Measurements from ENCODE around the gene ZCCHC2.

The ZCCHC2 gene

GRCh38 chr18:62522504-62523254 lies at the start of gene ZCCHC2:
TSS of gene ZCCHC2 (plus strand) at chr18:62523025. CDS start at chr18:62523425, 400 bp downstream.
- TF ChIP-seq CTCF (conservative IDR thresholded peaks at IDR 0.05; ENCODE audit: low read depth, low read length): no peak
- H3K4me3 ChIP-seq (ENCODE audit: low read depth, low read length): peak within 1 kb of the TSS; percentile 86
- DNase-seq (ENCODE audit: low read depth): peak; percentile 98

- no peak for TF ChIP-seq CTCF (conservative IDR thresholded peaks at IDR 0.05; ENCODE audit: low read depth, low read length)
- H3K4me3 ChIP-seq (ENCODE audit: low read depth, low read length): no peak overlapping the region
- no peak for DNase-seq (ENCODE audit: low read depth)
Observed at GRCh38 chr18:62479574-62479973, 43.3 kb upstream of the ZCCHC2 start.

DNA sequence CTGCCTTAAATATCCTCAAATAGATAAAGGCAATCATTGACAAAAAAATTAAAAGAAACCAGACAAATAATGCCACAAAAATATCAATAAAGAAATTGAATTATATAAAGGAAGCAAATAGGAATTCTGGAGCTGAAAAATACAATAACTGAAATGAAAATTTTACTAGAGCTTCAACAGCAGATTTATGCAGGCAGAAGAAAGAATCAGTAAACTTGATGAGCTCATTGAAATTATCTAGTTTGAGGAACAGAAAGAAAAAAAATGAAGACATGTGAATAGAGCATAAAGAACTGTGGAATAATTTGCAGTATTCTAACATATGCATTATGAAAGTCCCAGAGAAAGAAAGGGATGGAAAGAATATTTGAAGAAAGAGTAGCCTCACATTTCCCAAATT lies 41.9 kb upstream of the ZCCHC2 start:
- DNase-seq (ENCODE audit: low read depth): no peak
- TF ChIP-seq CTCF (conservative IDR thresholded peaks at IDR 0.05; ENCODE audit: low read depth, low read length): no peak
- H3K4me3 ChIP-seq (ENCODE audit: low read depth, low read length): no peak overlapping the region

DNA sequence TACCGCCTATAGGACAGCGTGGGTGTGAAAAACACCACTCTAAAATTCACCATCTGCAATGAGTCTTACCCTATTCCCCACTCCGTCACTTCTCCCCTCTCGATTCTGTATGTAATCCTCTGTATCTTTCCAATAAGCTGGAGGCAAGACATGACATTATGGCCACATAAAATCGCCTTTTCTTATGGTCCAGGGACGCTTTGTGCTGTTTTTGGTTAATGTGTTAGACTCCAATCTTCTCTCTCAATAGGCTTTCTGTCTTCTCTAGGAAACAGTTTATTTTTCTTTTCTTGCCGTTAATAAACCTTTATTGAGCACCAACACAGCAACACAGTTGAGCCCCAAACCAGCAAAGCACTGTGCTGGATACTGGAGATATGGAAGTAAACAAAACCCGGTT lies 37.9 kb upstream of the ZCCHC2 start:
- DNase-seq (ENCODE audit: low read depth): no peak
- no peak overlapping the region for H3K4me3 ChIP-seq (ENCODE audit: low read depth, low read length)
- no peak for TF ChIP-seq CTCF (conservative IDR thresholded peaks at IDR 0.05; ENCODE audit: low read depth, low read length)

DNA sequence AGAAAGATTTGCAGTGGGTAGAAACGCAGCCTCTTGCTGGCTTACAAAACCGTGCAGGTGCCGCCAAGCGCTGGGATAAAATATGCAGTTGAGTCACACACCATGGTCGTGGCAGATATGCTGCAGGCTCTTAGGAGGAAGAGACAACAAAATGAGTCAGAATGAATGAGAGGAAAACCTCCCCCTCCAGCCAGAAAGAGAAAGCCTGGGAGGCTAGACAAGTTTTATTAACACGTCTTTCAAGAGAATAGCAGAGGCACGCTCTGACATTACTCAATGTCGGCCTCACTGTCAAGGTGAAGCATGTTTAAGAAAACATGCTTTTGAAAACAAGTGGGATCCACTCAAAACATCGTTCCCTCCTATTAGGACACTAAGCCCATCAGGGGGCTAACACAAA lies 37.1 kb upstream of the ZCCHC2 start:
- TF ChIP-seq CTCF (conservative IDR thresholded peaks at IDR 0.05; ENCODE audit: low read depth, low read length): no peak
- DNase-seq (ENCODE audit: low read depth): peak; percentile 85
- no peak overlapping the region for H3K4me3 ChIP-seq (ENCODE audit: low read depth, low read length)

DNA sequence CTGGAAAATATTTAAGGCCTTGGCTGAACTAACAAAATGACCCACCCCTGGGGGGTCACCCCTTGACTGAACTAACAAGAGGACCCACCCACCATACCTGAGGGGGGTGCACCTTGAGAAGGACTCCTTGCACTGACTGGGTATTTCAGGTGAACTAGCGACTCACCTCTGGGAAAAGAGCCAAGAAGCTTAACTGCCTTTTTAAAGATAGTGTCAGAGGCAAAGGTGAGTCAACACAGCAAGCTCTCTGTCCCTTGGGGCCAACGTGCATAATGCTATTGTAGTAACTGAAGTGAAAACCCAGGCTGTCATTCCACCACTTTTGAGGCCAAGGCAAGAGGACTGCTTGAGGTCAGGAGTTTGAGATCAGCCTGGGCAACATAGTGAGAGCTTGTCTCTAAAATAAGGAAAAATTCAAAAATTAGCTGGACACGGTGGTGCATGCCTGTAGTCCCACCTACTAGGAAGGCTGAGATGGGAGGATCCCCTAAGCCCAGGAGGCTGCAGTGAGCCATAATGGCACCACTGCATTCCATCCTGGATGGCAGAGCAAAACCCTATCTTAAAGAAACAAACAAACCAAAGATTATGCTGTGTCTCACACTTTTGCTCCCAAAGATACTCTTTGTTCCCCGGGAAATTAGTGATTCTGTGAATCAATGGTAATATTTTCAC lies 36.4 kb upstream of the ZCCHC2 start:
- TF ChIP-seq CTCF (conservative IDR thresholded peaks at IDR 0.05; ENCODE audit: low read depth, low read length): no peak
- DNase-seq (ENCODE audit: low read depth): peak; percentile 14
- H3K4me3 ChIP-seq (ENCODE audit: low read depth, low read length): no peak overlapping the region
